Ishikawa (cell line): ENCODE data around the gene TMEM115.

Source experiments
- CEBPB ChIP-seq: IDR thresholded peaks from 2 replicates; pipeline ENCODE4 v1.6.1; 2012
- CREB1 ChIP-seq: IDR thresholded peaks from 2 replicates; pipeline ENCODE4 v1.6.1; 2012; ENCODE audit warnings: low read depth
- EGR1 ChIP-seq: IDR thresholded peaks from 2 replicates; pipeline ENCODE4 v1.6.1; 2012
- EP300 ChIP-seq: IDR thresholded peaks from 2 replicates; pipeline ENCODE4 v1.6.1; 2012; ENCODE audit warnings: borderline replicate concordance
- FOXM1 ChIP-seq: IDR thresholded peaks from 2 replicates; pipeline ENCODE4 v1.6.1; 2012; ENCODE audit warnings: low read depth, borderline replicate concordance
- NFIC ChIP-seq: IDR thresholded peaks from 2 replicates; pipeline ENCODE4 v1.6.1; 2012
- RAD21 ChIP-seq: IDR thresholded peaks from 2 replicates; pipeline ENCODE4 v1.6.1; 2012; ENCODE audit warnings: low read depth
- REST ChIP-seq: IDR thresholded peaks from 2 replicates; pipeline ENCODE4 v1.6.1; 2012; ENCODE audit warnings: low read depth, mild to moderate bottlenecking
- TAF1 ChIP-seq: IDR thresholded peaks from 2 replicates; pipeline ENCODE4 v1.6.1; 2012; ENCODE audit warnings: low read depth, mild to moderate bottlenecking
- TCF12 ChIP-seq: IDR thresholded peaks from 2 replicates; pipeline ENCODE4 v1.6.1; 2012; ENCODE audit warnings: low read depth
- TEAD4 ChIP-seq: IDR thresholded peaks from 2 replicates; pipeline ENCODE4 v1.6.1; 2012
- USF1 ChIP-seq: IDR thresholded peaks from 2 replicates; pipeline ENCODE4 v1.6.1; 2012
- YY1 ChIP-seq: IDR thresholded peaks from 2 replicates; pipeline ENCODE4 v1.6.1; 2012; ENCODE audit warnings: low read depth
- ZBTB7A ChIP-seq: IDR thresholded peaks from 2 replicates; pipeline ENCODE4 v1.6.1; 2012; ENCODE audit warnings: low read depth
- TF ChIP-seq, protein P1 (sequence below): IDR thresholded peaks from 2 replicates; pipeline ENCODE4 v1.6.1; 2012

Gene TMEM115

DNA sequence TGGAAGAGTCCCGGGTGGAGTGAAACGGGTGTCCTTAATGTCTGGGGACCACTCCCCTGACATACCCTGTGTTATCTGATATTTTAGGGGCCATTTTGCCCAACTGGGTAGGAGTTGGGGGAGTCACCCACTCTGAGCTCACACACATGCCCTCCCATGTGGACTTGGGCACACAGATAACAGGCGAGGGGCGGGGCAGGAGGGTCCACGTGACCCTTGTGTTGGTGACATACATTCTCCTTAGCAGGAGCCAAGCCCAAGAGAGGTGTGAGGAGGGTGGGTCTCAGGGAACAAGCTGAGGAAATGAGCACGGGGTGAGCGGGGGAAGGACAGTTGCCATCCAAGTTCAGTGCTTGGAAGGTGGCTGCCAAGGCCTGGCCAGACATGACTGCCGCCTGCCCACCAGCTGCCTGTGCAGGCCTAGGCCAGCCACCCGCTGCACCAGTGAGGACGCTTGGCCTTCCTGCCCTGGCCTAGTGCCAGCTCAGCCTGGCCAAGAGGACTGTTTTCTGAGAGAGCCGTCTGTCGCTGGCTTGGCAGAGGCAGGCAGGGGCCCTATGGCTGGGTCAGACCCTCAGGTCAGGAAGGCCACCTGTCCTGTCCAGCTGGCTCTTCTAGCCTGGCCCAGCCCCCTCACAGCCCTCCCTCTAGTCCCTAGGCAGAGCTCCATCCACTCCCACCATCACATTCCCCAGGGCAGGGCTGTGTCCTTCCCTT, 31.3 kb upstream of the TMEM115 start:
- TF ChIP-seq EGR1, result no peak
- TF ChIP-seq NFIC, result peak; percentile 65

DNA sequence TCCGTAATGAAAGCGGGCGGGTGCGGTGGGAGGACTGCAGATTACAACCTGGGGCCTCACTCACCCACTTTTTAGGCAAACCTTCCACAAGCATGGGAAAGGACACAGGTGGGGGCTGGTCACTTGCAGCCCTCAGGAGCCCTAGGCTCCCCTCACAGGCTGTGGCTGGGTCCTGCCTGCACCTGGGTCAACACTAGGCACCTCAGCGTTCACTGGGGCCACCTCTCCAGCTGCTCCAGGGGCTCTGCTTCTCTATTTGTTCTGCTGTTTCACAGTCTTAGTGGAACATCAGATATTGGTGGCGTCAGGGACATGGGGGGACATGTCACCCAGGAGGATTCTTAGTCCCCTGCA, 30.1 kb upstream of the TMEM115 start:
- TF ChIP-seq TCF12, result no peak
- TF ChIP-seq CEBPB, result no peak
- no peak for TF ChIP-seq YY1
- TF ChIP-seq FOXM1, result no peak
- no peak for TF ChIP-seq EGR1
- TF ChIP-seq USF1, result no peak
- TF ChIP-seq TAF1, result no peak
- TF ChIP-seq, protein P1, sequence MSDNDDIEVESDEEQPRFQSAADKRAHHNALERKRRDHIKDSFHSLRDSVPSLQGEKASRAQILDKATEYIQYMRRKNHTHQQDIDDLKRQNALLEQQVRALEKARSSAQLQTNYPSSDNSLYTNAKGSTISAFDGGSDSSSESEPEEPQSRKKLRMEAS, result no peak
- no peak for TF ChIP-seq RAD21
- TF ChIP-seq CREB1, result no peak
- no peak for TF ChIP-seq NFIC
- TF ChIP-seq ZBTB7A, result no peak
- TF ChIP-seq TEAD4, result no peak
- no peak for TF ChIP-seq REST
- no peak for TF ChIP-seq EP300

- no peak for TF ChIP-seq TEAD4
These were observed 29.5 kb upstream of the TMEM115 start for GRCh38 chr3:50388720-50389413.

DNA sequence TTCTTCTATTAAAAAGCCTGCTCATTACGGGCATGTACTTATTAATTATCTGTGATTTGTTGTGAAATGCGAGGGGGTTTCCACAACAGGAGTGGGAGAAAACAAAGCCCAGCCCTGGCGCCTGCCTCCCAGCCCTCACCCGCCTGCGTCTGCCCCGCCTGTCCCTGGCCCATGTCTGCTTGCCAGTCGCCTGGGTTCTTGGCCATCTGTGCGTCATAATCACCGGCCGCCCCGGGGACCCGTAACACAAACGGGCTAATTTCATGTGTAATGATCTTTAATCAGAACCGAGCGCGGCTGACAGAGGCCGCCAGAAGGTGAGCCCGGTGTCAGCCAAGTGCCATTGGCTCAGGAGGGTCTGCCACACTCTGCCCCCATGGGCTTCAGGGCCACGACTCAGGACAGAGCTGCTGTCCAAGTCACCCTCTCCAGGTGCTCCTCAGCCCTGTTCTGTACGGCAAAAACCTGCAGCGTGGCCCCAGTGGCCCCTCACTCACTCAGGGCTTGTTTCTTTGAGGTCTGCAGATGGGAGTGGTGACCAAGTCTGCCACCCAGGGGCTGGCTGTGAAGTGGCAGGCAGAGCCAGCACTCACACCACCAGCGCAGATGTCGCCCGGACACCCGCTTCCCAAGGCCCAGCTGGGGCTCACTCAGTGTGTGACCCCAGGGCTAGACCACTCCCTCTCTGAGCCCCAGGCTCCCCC, 28.8 kb upstream of the TMEM115 start:
- TF ChIP-seq RAD21 (peak; percentile 27; the same call in 1 of the 2 replicates), EGR1 (no peak)

DNA sequence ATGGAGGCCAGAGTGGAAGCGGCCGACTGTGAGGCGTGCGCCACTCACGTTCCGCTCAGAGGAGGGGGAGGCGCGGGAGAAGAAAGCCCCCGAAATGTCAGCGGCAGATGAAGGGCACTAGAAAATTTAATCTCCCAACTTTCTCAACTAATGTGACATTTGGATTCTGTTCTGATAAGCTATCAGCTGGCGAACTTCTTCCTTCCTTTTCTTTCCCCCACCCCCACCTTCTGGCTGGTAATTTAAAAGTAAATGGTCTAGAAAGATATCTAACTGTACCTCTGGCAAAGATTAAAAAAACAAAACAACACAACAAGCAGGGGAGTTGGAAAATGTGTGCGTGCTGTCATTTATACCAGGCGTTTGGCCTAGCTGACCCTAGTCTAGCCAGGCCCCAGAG, 26.4 kb upstream of the TMEM115 start:
- no peak for TF ChIP-seq CEBPB
- TF ChIP-seq RAD21, result no peak
- TF ChIP-seq USF1, result no peak
- TF ChIP-seq EP300, result no peak
- TF ChIP-seq TCF12, result no peak
- no peak for TF ChIP-seq TAF1
- TF ChIP-seq FOXM1, result no peak
- no peak for TF ChIP-seq CREB1
- no peak for TF ChIP-seq EGR1
- no peak for TF ChIP-seq YY1
- no peak for TF ChIP-seq ZBTB7A

DNA sequence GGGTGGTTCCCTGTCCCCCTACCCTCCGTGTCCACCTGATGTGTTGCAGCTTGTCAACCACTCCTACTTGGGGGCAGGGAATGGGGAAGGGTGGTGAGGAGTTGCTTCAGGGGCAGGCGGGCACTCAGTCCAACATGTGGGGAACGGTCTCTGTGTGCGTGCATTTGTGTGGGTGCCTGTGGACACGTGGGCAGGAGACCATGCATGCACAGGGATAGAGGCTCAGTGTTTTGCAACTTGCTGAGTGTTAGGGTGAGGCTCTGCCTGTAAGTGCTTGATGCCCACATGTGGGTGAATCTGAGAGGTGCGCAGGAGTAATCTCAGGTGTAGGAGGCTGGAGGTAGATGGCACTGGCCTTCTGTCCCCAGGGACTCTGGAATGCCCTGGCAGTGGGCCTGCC, 24.4 kb upstream of the TMEM115 start:
- TF ChIP-seq NFIC, result 0 out of 2 replicates have a peak, but pooled peaks have one; percentile 43
- no peak for TF ChIP-seq FOXM1

- no peak for TF ChIP-seq ZBTB7A
- no peak for TF ChIP-seq RAD21
- no peak for TF ChIP-seq NFIC
- TF ChIP-seq CEBPB, result no peak
- no peak for TF ChIP-seq REST
- no peak for TF ChIP-seq YY1
- TF ChIP-seq, protein P1, result no peak
- TF ChIP-seq EP300, result no peak
- TF ChIP-seq USF1, result no peak
- no peak for TF ChIP-seq EGR1
- TF ChIP-seq TCF12, result no peak
- TF ChIP-seq TEAD4, result no peak
- no peak for TF ChIP-seq TAF1
These were observed 23.4 kb upstream of the TMEM115 start for GRCh38 chr3:50382722-50383121.
